SJSA1 (cell line): ENCODE data around the gene KIRREL3. TPM values are rescaled to one million over a fixed set of nuclear protein-coding genes. Genes with fewer than 3 reads are reported as not detected.
"Not testable (repeated sequence)": the region's sequence is repeated elsewhere in the genome, so short reads cannot be mapped to it uniquely, and the experiment has no call there.

Experiments used
- DNase-seq, 2 experiments: peaks; one replicate each; pipeline ENCODE4 v3.0.0-alpha.2; 2015 to 2020; ENCODE audit warnings: low spot score in 2 of 2, low read depth in 1 of 2
- H3K27ac ChIP-seq: fragments of 250-450 bp; sonication (Bioruptor Pico); 2 replicates; pipeline ENCODE4 v1.5.1; 2020; ENCODE audit warnings: mild to moderate bottlenecking, moderate library complexity
- H3K27me3 ChIP-seq: fragments of 250-450 bp; sonication (Bioruptor Pico); replicated peaks from 2 replicates; pipeline ENCODE4 v1.5.1; 2020; ENCODE audit warnings: mild to moderate bottlenecking, moderate library complexity
- H3K36me3 ChIP-seq: fragments of 250-450 bp; sonication (Bioruptor Pico); 2 replicates; pipeline ENCODE4 v1.5.1; 2020; ENCODE audit warnings: mild to moderate bottlenecking
- H3K4me1 ChIP-seq: fragments of 250-450 bp; sonication (Bioruptor Pico); replicated peaks from 2 replicates; pipeline ENCODE4 v1.6.1; 2021; ENCODE audit warnings: mild to moderate bottlenecking
- H3K4me3 ChIP-seq: fragments of 250-450 bp; sonication (Bioruptor Pico); 2 replicates; pipeline ENCODE4 v1.5.1; 2020; ENCODE audit warnings: mild to moderate bottlenecking
- H3K9me3 ChIP-seq: fragments of 250-450 bp; sonication (Bioruptor Pico); replicated peaks from 2 replicates; pipeline ENCODE4 v1.5.1; 2020; ENCODE audit warnings: mild to moderate bottlenecking
- total RNA-seq: library from RNA; depleted of rRNA; stranded (reverse); fragments of >200 nt; shearing (Covaris generic); gene quantifications from 2 replicates; pipeline ENCODE4 v1.2.3, GENCODE V29; 2014

KIRREL3 gene
- total RNA-seq, 1 experiment from 2014 or later: 5.3 TPM

- Histone ChIP-seq H3K9me3 (no peaks in the 10 kb centered on the region), H3K4me1 (peaks cover 9% of the 10 kb centered on the region), H3K27me3 (no peaks in the 10 kb centered on the region), H3K36me3 (no peaks in the 10 kb centered on the region), H3K4me3 (no peak overlapping the region), H3K27ac (peak overlapping the region; percentile 26; the same call in 1 of the 2 replicates)
- peak in 1 of 2 experiments; percentile 6 for DNase-seq
These were observed 36.8 kb downstream of the KIRREL3 start for GRCh38 chr11:126963603-126964363.

GRCh38 chr11:126963115-126963514, 37.5 kb downstream of the KIRREL3 start:
- H3K4me3 ChIP-seq: no peak overlapping the region
- peak overlapping the region; percentile 26; the same call in 1 of the 2 replicates for H3K27ac ChIP-seq
- H3K9me3 ChIP-seq: no peaks in the 10 kb centered on the region
- no peaks in the 10 kb centered on the region for H3K36me3 ChIP-seq
- H3K4me1 ChIP-seq: peaks cover 9% of the 10 kb centered on the region
- DNase-seq: no peak
- H3K27me3 ChIP-seq: no peaks in the 10 kb centered on the region

GRCh38 chr11:126959700-126960099, 40.9 kb downstream of the KIRREL3 start:
- H3K36me3 ChIP-seq: no peaks in the 10 kb centered on the region
- no peaks in the 10 kb centered on the region for H3K9me3 ChIP-seq
- H3K4me1 ChIP-seq: peaks cover 9% of the 10 kb centered on the region
- H3K4me3 ChIP-seq: no peak overlapping the region
- no peak for DNase-seq
- no peaks in the 10 kb centered on the region for H3K27me3 ChIP-seq
- H3K27ac ChIP-seq: no peak overlapping the region

GRCh38 chr11:126956635-126957034, 43.9 kb downstream of the KIRREL3 start:
- H3K4me3 ChIP-seq: no peak overlapping the region
- no peak overlapping the region for H3K27ac ChIP-seq
- no peaks in the 10 kb centered on the region for H3K9me3 ChIP-seq
- no peaks in the 10 kb centered on the region for H3K36me3 ChIP-seq
- H3K4me1 ChIP-seq: no peaks in the 10 kb centered on the region
- no peaks in the 10 kb centered on the region for H3K27me3 ChIP-seq
- no peak for DNase-seq

GRCh38 chr11:126952533-126952932, 48.0 kb downstream of the KIRREL3 start:
- not testable (repeated sequence) for H3K36me3 ChIP-seq, DNase-seq, H3K27ac ChIP-seq, H3K4me3 ChIP-seq, H3K9me3 ChIP-seq, H3K27me3 ChIP-seq
- peaks cover 12% of the 10 kb centered on the region for H3K4me1 ChIP-seq

- H3K4me1 ChIP-seq: peaks cover 12% of the 10 kb centered on the region
- H3K27me3 ChIP-seq: no peaks in the 10 kb centered on the region
- DNase-seq: no peak
- H3K36me3 ChIP-seq: no peaks in the 10 kb centered on the region
- H3K9me3 ChIP-seq: no peaks in the 10 kb centered on the region
- no peak overlapping the region for H3K4me3 ChIP-seq
- no peak overlapping the region for H3K27ac ChIP-seq
These were observed 49.1 kb downstream of the KIRREL3 start for GRCh38 chr11:126951465-126951864.

GRCh38 chr11:126949066-126949891, 51.3 kb downstream of the KIRREL3 start:
- H3K4me1 ChIP-seq: peaks cover 12% of the 10 kb centered on the region
- no peak overlapping the region for H3K4me3 ChIP-seq
- 0 out of 2 replicates have a peak overlapping the region, but pooled peaks have one; percentile 32 for H3K27ac ChIP-seq
- H3K27me3 ChIP-seq: no peaks in the 10 kb centered on the region
- no peaks in the 10 kb centered on the region for H3K36me3 ChIP-seq
- H3K9me3 ChIP-seq: no peaks in the 10 kb centered on the region
- DNase-seq: peak; percentile 38 to 42

GRCh38 chr11:126948563-126948962, 52.0 kb downstream of the KIRREL3 start:
- H3K9me3 ChIP-seq: no peaks in the 10 kb centered on the region
- H3K36me3 ChIP-seq: no peaks in the 10 kb centered on the region
- DNase-seq: no peak
- H3K27ac ChIP-seq: no peak overlapping the region
- H3K4me1 ChIP-seq: peaks cover 12% of the 10 kb centered on the region
- no peaks in the 10 kb centered on the region for H3K27me3 ChIP-seq
- no peak overlapping the region for H3K4me3 ChIP-seq

GRCh38 chr11:126945319-126945718, 55.3 kb downstream of the KIRREL3 start:
- no peak overlapping the region for H3K27ac ChIP-seq
- no peaks in the 10 kb centered on the region for H3K27me3 ChIP-seq
- no peaks in the 10 kb centered on the region for H3K9me3 ChIP-seq
- no peaks in the 10 kb centered on the region for H3K36me3 ChIP-seq
- H3K4me1 ChIP-seq: peaks cover 12% of the 10 kb centered on the region
- H3K4me3 ChIP-seq: no peak overlapping the region
- DNase-seq: no peak

GRCh38 chr11:126943316-126943715, 57.3 kb downstream of the KIRREL3 start:
- Histone ChIP-seq H3K27me3 (no peaks in the 10 kb centered on the region), H3K36me3 (no peaks in the 10 kb centered on the region), H3K27ac (no peak overlapping the region), H3K9me3 (no peaks in the 10 kb centered on the region), H3K4me3 (no peak overlapping the region), H3K4me1 (no peaks in the 10 kb centered on the region)
- DNase-seq: no peak

GRCh38 chr11:126942146-126942545, 58.4 kb downstream of the KIRREL3 start:
- no peaks in the 10 kb centered on the region for H3K4me1 ChIP-seq
- H3K27me3 ChIP-seq: no peaks in the 10 kb centered on the region
- DNase-seq: no peak
- no peaks in the 10 kb centered on the region for H3K36me3 ChIP-seq
- H3K4me3 ChIP-seq: no peak overlapping the region
- H3K9me3 ChIP-seq: no peaks in the 10 kb centered on the region
- no peak overlapping the region for H3K27ac ChIP-seq

- H3K4me1 ChIP-seq: no peaks in the 10 kb centered on the region
- H3K27ac ChIP-seq: no peak overlapping the region
- no peaks in the 10 kb centered on the region for H3K9me3 ChIP-seq
- H3K4me3 ChIP-seq: no peak overlapping the region
- DNase-seq: no peak
- H3K36me3 ChIP-seq: no peaks in the 10 kb centered on the region
- no peaks in the 10 kb centered on the region for H3K27me3 ChIP-seq
These were observed 61.0 kb downstream of the KIRREL3 start for GRCh38 chr11:126939552-126939951.

- H3K27ac ChIP-seq: no peak overlapping the region
- no peak for DNase-seq
- no peaks in the 10 kb centered on the region for H3K4me1 ChIP-seq
- H3K27me3 ChIP-seq: no peaks in the 10 kb centered on the region
- no peak overlapping the region for H3K4me3 ChIP-seq
- H3K9me3 ChIP-seq: no peaks in the 10 kb centered on the region
- no peaks in the 10 kb centered on the region for H3K36me3 ChIP-seq
These were observed 61.9 kb downstream of the KIRREL3 start for GRCh38 chr11:126938718-126939117.
